DMS114 treated with DMSO at 0.1 percent for 48 hours (cell line): ENCODE measurements around the gene RPTOR.

Source experiments
- DNase-seq: peaks from one replicate; lab custom pipeline; 2025; ENCODE audit not compliant: unreplicated experiment; lab: John Stamatoyannopoulos, UW

RPTOR gene

GRCh38 chr17:80902197-80902962 lies 357.7 kb downstream of the RPTOR start:
- no peak for DNase-seq

DNA sequence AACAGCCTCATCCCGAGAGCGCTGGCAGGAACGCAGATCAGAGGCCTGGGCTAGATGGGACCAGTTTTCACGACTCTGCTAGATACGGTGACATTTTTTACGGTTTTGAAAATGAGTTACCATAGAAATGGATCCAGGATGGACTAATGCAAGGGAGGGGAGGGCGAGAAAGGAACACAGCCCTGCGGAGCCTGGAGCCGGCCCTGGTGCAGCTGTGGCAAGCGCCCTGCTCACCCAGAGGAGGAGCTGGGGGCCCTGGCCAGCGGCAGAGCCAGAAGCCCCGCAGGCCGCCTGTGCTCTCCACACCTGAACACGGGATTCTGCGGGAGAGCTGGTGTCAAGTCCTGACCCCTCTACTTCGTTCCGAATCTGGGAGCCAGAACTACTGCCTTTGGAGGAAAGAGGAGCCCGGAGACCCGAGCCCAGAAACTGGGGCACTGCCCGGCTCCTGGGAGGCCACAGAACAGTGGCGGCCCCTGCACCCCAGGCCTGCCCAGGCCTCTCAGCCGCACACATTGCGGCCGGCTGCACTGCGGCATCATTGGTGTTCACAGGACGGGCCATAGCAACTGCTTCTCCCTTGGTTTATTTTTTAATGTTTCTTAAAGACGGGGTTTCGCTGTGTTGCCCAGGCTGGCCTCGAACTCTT lies 358.4 kb downstream of the RPTOR start:
- DNase-seq, result no peak

DNA sequence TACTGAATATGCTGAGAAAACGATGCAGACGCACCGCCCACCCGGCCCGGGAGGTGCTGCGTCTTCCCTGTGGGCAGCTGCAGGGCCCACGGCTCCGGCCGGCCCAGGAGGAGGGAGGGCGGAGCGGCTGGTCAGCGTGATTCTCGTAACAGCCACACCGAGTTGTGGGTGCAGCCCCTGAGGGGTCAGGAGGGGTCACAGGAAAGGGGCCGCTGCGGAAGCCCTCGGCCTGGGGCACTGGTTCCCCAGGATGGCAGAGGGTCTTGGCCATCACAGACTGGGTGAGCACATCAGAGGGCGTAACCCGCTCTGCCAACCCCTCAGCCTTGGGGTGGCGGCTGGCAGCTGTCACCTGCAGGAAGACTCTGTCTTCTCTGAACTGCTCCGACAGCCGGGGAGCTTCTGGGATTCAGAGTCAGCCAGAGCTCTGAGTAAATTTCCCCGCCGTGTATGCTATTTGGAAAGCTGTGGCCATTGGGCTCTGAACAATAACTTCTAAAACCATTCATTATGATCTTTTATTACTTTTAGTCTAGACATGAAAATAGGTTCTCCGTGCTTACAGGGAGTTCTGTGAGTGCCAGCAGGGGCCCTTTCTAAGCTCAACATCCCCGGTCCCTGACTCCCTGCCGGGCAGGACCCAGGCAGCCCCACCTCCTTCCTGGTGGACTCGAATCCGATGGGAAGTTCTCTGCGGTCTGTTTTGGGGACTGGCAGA lies 359.6 kb downstream of the RPTOR start:
- no peak for DNase-seq

- no peak for DNase-seq
Measured at GRCh38 chr17:80905586-80906230, 361.1 kb downstream of the RPTOR start.

DNA sequence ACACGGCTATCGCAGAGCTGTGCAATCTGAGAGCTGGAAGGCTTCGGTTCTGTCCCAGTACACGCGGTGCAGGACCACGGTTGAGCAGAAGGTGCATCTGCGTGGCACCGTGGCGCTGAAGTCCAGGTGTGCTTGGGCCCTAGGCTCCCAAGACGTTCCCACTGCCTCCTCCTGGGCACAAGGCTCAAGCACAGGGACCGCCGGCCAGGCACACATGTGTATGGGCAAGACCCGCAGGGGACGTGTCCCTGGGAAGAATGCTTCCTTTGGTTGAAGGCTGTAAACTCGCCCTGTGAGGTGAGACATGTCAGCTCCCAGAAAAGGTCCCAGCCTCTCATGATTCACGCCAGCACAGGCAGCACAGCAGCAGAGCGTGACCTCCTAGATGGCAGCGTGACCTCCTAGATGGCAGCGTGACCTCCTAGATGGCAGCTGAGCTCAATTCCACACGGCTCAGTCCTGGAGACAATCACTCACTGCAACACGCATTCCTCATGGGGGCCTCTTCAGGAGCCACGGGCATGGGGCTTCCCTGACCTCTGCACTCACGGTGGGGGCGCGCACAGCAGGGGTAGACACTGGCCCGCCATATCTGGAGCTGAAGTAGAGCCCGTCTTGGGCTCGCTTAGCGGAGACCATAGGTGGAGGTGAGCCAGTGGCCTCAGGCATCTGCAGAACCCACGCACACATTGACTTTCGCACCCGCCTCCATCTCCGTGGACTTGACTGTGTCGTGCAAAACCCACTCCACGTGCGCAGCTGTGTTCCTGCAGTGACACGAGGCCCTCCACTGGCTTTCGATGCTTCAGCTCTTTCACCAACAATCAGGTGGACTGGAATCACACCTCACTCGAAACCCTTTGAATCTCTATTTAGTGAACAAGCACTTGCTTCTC lies 362.0 kb downstream of the RPTOR start:
- DNase-seq, result no peak

GRCh38 chr17:80907281-80907680 lies 362.6 kb downstream of the RPTOR start:
- DNase-seq, result no peak

GRCh38 chr17:80908211-80908610 lies 363.6 kb downstream of the RPTOR start:
- no peak for DNase-seq

- no peak for DNase-seq
Measured at GRCh38 chr17:80908776-80909175, 364.1 kb downstream of the RPTOR start.

GRCh38 chr17:80909635-80910034 lies 365.0 kb downstream of the RPTOR start:
- DNase-seq, result no peak

- no peak for DNase-seq
Measured at GRCh38 chr17:80910043-80910442, 365.4 kb downstream of the RPTOR start.

DNA sequence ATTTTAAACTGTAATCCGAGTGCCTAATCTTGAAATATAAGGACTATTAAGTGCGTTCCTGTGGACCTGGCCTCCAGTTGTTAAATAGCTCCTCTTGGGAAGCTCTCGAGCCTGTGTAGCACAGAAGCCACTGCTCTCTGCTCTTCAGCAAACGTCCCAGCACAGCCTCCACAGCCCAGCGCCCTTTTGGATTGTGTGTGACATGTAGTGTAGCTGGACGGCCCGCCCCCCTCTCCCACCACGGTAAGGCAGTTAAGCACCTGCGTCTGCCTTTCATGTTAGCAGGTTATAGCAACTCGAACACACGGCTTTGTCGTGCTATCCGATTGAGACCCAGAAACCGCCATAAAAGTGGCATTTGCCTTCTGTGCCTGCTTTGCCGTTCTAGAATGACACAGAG lies 367.8 kb downstream of the RPTOR start:
- DNase-seq, result no peak

DNA sequence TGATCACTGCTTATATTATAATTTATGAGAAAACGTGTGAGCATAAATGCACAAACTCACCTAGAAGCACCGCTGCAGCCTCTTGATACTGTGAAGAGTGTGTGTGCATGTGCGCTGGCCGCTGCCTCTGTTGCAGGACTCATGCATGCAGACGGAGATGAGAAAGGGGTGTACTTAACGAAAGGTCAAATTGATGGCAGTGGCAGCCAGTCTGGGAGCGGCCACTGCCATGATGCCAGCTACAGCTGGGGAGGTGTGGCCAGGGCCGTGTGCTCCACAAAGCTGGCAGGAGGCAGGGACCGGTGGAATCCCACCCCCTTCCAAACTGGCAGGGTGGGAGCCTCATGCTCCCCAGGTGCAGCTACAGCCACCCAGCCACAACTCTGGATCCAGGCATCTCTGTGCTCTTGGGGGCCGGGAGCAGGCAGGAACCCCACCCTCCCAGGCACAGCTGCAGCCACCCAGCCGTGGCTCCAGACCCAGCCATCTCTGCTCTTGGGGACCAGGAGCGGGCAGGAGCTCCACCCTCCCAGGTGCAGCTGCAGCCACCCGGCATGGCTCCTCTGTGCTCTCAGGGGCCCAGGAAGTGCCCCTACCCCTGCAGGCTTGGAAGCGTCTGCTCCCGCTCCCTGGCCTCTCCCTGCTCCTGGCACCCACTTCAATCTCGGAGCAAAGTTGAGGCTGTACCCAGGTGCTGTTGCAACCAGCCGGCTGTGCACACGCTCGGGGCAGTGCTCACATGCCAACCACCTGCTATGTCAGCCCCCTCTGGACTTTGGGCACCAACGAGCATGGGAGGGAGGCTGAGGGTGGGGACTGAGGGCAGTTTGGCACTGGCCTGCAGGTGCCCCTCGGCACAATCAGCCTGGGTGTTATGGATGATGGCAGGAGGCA lies 369.5 kb downstream of the RPTOR start:
- no peak for DNase-seq

- DNase-seq, result no peak
Measured at GRCh38 chr17:80916246-80916645, 371.6 kb downstream of the RPTOR start.

GRCh38 chr17:80917716-80918560 lies 373.3 kb downstream of the RPTOR start:
- no peak for DNase-seq

DNA sequence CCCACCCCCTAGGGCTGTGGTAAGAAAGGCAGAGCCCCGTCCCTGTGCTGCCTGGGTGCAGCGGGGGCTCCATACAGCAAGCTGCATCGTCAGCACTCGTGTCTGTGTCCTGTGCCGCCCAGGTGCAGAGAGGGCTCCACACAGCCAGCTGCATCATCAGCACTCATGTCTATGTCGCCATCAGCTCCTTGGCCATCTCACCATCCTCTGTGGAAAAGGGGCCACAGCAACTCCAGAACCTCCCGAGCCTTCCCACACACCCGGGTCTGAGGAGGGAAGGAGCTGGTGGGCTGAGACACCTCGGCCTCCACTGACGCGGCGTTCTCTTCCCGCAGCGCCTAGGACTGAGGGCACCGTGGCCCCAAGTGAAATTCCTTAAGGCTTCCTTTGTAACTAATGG lies 374.1 kb downstream of the RPTOR start:
- DNase-seq, result no peak

DNA sequence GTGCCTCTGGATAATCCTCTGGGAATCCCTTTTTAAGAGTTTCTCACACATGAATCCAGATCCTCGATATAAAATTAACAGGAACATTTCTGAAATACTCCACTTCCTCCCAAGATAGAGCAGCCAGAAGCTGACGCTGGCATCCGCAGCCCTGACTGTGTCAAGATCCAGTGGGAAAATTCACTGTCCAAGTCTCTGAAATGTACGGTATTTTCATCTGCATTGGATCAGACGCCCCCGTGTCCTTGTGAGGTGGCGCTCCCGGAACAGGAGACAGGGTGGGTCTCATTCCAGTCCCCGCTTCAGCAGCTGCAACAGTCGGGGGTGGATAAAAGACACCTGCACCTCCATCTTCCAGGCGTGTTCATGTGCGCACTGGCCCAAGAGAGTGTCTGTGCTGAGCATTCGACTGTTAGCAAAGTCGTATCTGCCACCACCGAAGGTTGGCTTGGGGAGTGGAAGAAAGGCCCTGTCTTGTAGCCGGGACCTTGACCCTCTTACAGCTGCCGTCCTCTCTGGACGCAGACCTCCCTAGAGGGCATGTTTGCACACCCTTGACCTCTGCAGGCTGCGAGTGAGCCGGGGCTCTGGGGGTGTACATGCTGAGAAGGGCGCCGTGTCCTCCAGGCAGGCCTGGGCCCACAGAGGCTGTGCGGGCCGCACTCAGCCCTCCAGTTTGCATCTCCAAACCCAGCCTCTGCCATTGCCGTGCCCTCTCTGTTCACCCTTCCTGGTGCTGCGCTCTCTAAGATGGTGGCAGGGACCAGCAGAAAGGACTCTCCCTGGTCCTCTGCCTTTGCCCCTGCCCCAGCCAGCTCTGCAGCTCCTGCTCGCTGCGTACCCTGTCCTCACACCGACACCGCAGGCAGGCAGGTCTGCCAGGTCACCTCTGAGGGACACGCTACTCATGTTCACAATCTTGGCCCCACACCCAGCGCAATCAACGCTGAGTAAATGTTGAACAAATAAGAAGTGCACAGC lies 375.0 kb downstream of the RPTOR start:
- no peak for DNase-seq

- DNase-seq, result no peak
Measured at GRCh38 chr17:80920441-80920840, 375.8 kb downstream of the RPTOR start.

GRCh38 chr17:80921159-80921558 lies 376.5 kb downstream of the RPTOR start:
- no peak for DNase-seq
